Rectal smooth muscle tissue (tissue), 1 donor: ENCODE data around the gene NFATC2.

ENCODE experiments used
- H3K27ac ChIP-seq: one replicate; pipeline ENCODE4 v1.7.0; 2013; ENCODE audit warnings: low read depth, low read length, inconsistent platforms
- H3K27me3 ChIP-seq: one replicate; pipeline ENCODE4 v1.7.0; 2013; ENCODE audit warnings: low read length; ENCODE audit not compliant: control insufficient read depth, insufficient read depth
- H3K36me3 ChIP-seq: one replicate; pipeline ENCODE4 v1.7.0; 2013; ENCODE audit warnings: low read length; ENCODE audit not compliant: control insufficient read depth, insufficient read depth
- H3K4me1 ChIP-seq: one replicate; pipeline ENCODE4 v1.7.0; 2013; ENCODE audit warnings: low read length; ENCODE audit not compliant: control insufficient read depth, insufficient read depth
- H3K4me3 ChIP-seq: one replicate; pipeline ENCODE4 v1.7.0; 2013; ENCODE audit warnings: low read length
- H3K9ac ChIP-seq: one replicate; pipeline ENCODE4 v1.7.0; 2013; ENCODE audit warnings: low read length

Gene NFATC2

DNA sequence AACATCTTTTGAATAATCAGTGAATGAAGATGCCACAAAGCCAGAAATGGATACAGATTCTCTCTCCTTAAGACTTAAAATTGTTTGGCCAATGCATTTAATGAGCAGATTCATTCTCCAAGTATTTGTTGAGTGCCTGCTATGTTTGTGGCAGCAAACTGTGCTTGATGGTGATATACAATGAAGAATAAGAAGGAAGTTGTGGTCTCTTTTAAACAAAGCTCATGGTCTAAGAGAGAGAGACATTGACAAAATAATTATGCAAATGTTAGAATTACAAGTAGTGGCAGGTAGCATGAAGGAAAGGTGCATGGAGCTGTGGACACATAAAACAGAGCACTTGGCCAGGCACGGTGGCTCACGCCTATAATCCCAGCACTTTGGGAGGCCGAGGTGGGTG is 28.3 kb downstream of the NFATC2 start:
- no peak overlapping the region for H3K9ac ChIP-seq
- H3K27ac ChIP-seq, result no peak overlapping the region
- H3K27me3 ChIP-seq, result peaks cover 2% of the 10 kb centered on the region
- H3K4me3 ChIP-seq, result no peak overlapping the region
- H3K36me3 ChIP-seq, result peaks cover 5% of the 10 kb centered on the region
- no peaks in the 10 kb centered on the region for H3K4me1 ChIP-seq

DNA sequence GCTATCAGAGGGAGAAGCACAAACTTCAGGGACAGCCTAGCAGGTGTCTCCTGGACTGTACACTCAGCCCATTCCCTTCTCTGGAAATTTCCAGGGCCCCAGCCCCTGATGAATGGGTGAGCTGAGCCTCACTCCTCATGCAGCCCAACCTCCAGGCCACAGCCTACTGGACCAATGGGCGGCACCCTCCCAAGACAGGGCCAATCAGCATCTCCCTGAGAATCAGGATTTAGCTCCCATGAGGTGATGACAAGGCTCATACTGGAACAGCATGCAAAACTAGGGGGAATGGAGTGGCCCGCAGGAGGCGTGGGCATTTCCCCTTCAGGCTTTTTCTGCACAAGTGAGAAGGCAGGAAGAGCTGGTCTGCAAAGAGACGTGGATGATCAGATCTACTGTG is 29.0 kb downstream of the NFATC2 start:
- H3K4me3 ChIP-seq, result no peak overlapping the region
- peaks cover 5% of the 10 kb centered on the region for H3K36me3 ChIP-seq
- no peak overlapping the region for H3K27ac ChIP-seq
- H3K4me1 ChIP-seq, result no peaks in the 10 kb centered on the region
- H3K27me3 ChIP-seq, result peaks cover 2% of the 10 kb centered on the region
- no peak overlapping the region for H3K9ac ChIP-seq

DNA sequence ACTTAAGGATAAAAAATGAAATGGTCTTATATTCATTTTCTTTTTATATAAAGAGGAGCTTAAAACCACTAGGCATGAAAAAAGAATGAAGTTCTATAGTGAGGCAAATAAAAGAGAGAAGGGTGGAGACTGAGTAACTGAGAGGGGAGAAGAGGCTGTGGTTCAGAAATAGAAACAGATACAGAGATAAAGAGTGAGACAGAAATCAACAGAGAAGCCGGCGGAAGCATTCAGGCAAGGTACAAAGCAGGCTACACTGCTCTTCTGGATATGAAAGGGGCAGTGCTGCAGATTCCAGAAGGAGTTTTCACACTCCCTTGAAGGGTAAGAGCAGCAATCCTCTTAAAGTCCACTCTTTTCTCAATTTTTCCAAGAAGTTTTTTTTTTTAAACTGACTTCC is 29.9 kb downstream of the NFATC2 start:
- no peak overlapping the region for H3K27ac ChIP-seq

DNA sequence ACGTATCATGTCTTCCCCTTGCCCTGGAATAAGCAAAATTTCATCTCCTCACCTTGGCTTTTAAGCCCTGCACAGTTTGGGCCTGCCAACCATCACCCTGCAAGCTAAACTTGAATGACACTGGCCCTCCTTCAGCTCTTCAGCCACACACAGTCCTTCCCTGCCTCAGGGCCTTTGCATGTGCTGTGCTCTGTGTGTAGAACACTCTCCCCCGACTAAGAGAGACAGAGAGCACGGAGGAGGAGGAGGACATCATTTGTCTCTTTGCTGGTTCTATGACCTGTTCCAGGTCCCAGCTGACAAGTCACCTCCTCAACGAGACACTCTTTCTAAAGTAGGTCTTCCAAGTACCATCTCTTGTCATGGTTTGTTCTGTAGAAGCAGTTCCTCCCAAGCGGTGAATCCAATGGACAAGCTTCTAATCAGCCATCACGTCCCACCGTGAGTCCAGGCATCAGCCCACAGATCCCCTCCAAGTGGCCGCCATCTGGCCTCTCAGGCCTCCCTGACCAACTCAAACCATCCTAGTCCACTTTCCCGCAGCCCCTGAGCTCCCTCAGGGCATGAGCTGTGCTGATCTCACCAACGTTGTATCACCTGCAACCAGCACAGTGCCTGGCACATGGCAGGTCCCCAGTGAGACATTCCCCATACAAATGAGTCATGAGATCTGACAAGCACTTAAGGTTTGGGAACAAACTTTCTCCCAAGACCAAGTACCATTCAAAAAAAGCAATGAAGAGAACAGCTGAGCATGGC is 30.5 kb downstream of the NFATC2 start:
- peaks cover 2% of the 10 kb centered on the region for H3K27me3 ChIP-seq
- no peak overlapping the region for H3K9ac ChIP-seq
- H3K36me3 ChIP-seq, result peaks cover 5% of the 10 kb centered on the region
- H3K4me3 ChIP-seq, result no peak overlapping the region
- H3K4me1 ChIP-seq, result no peaks in the 10 kb centered on the region
- H3K27ac ChIP-seq, result no peak overlapping the region

More for the DNA sequence above, 29.9 kb downstream of the NFATC2 start:
- no peak overlapping the region for H3K4me3 ChIP-seq
- no peaks in the 10 kb centered on the region for H3K4me1 ChIP-seq
- no peak overlapping the region for H3K9ac ChIP-seq
- peaks cover 2% of the 10 kb centered on the region for H3K27me3 ChIP-seq
- peaks cover 5% of the 10 kb centered on the region for H3K36me3 ChIP-seq

DNA sequence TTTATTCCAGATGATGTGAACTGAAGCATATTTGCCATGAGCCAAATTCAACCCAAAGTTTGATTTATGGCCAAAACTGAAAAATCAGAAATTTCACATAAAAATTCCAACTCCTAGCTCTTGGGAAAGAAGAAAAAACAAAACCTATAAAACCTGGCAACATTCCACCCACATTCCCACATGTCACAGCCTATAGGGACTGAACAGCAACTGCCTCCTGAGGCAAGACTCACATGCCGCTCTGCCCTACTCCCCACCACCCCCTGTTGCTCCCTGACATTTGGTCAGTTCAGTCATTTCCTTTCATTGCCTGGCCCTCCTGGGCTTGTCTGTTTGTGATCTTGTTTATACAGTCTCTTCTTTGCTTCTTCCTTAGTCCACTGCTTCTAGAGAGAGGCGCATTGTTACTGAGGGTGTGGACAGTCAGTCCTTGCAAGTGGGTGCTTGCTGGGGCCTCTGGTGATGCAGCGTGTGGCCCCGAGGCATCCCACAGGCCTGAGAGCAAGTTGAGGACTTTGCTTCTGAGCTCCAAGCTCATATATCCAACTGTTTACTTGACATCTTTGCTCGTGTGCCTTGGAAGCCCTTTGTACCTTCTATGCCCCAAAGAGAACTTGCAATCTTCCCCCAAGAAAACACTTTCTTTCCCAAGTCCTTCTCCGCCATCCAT is 31.4 kb downstream of the NFATC2 start:
- peaks cover 5% of the 10 kb centered on the region for H3K36me3 ChIP-seq
- no peak overlapping the region for H3K9ac ChIP-seq
- no peak overlapping the region for H3K4me3 ChIP-seq
- peaks cover 2% of the 10 kb centered on the region for H3K27me3 ChIP-seq
- no peaks in the 10 kb centered on the region for H3K4me1 ChIP-seq
- H3K27ac ChIP-seq, result no peak overlapping the region

DNA sequence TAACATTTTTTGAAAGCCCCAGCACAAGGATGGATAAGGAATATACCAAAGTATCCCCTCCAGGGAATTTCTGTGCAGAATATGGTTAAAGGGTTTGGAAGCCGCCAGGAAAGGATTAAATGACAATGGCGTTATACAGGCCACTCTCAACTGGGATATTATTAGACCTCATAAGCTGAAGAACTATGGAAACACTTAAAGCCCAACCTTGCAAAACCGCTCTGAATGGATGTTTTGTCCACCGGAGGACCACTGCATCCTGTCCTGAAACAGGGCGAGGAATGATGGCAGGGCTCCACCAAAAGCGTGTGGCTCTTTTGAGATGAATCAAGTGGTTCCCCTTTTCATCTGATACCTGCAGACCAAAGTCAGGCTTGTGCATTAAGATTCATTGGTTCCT is 32.4 kb downstream of the NFATC2 start:
- H3K4me1 ChIP-seq, result no peaks in the 10 kb centered on the region
- no peak overlapping the region for H3K4me3 ChIP-seq
- no peak overlapping the region for H3K9ac ChIP-seq
- peaks cover 5% of the 10 kb centered on the region for H3K36me3 ChIP-seq
- no peak overlapping the region for H3K27ac ChIP-seq
- peaks cover 2% of the 10 kb centered on the region for H3K27me3 ChIP-seq

DNA sequence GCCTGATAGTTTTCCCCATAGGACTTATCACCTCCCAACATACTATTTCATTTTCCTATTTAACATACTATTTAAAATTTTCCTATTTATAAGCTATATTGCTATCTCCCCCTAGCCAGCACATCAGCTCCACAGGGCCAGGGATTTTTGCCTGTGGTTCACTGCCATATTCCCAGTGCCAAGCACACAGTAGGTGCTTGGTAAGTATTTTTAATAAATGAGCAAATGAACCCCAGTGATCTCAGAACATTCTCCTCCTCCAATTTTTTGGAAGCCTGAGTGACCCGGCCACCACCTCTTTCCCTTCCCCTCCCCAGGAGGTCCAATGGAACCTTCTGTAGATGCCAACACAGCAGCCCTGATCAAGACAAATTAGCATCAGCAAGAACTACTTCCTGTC is 33.3 kb downstream of the NFATC2 start:
- H3K4me3 ChIP-seq, result no peak overlapping the region
- H3K9ac ChIP-seq, result no peak overlapping the region
- no peak overlapping the region for H3K27ac ChIP-seq
- H3K36me3 ChIP-seq, result peaks cover 5% of the 10 kb centered on the region
- no peaks in the 10 kb centered on the region for H3K4me1 ChIP-seq
- peaks cover 2% of the 10 kb centered on the region for H3K27me3 ChIP-seq

DNA sequence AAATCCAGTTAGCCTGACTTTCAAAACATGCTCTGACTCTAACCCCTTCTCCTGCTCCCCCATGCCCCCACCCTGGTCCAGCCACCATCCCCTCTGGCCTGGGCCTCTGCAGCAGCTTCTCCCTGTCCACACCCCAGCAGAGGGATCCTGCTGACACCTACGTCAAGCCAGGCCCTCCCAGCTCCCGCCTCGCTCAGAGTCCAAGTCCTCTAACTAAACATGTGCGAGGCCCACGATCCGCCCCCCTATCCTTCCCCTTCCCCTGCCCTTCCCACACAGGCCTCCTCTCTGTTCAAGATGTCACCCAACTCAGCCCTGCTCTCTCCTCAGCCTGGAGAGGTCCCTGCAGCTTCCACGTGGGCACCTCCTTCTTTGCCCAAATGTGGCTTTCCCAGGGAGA is 33.7 kb downstream of the NFATC2 start:
- H3K9ac ChIP-seq, result no peak overlapping the region
- H3K27ac ChIP-seq, result no peak overlapping the region
- peaks cover 5% of the 10 kb centered on the region for H3K36me3 ChIP-seq
- no peak overlapping the region for H3K4me3 ChIP-seq
- no peaks in the 10 kb centered on the region for H3K4me1 ChIP-seq
- peaks cover 2% of the 10 kb centered on the region for H3K27me3 ChIP-seq

DNA sequence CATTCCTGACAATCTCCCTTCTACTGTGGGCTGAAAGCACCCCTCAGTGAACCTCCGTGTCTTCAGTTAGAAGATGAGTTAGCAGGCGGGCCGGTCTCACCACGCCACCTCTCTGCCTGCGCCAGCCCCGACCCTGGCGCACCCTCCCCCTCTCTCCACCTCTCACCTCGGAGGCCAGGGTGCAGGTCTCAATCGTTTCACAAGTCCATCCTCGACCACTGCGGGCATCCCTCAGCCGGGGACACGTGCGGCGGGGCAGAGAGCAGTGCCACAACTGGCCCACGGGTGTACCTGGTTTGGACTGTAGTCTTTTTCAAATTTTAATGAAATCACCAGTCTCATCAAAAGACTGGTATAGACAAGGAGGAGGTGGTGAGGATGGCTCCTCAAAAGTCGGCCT is 34.4 kb downstream of the NFATC2 start:
- Histone ChIP-seq H3K27me3 (peaks cover 2% of the 10 kb centered on the region), H3K9ac (no peak overlapping the region), H3K27ac (no peak overlapping the region), H3K4me1 (no peaks in the 10 kb centered on the region), H3K4me3 (no peak overlapping the region), H3K36me3 (peaks cover 5% of the 10 kb centered on the region)

DNA sequence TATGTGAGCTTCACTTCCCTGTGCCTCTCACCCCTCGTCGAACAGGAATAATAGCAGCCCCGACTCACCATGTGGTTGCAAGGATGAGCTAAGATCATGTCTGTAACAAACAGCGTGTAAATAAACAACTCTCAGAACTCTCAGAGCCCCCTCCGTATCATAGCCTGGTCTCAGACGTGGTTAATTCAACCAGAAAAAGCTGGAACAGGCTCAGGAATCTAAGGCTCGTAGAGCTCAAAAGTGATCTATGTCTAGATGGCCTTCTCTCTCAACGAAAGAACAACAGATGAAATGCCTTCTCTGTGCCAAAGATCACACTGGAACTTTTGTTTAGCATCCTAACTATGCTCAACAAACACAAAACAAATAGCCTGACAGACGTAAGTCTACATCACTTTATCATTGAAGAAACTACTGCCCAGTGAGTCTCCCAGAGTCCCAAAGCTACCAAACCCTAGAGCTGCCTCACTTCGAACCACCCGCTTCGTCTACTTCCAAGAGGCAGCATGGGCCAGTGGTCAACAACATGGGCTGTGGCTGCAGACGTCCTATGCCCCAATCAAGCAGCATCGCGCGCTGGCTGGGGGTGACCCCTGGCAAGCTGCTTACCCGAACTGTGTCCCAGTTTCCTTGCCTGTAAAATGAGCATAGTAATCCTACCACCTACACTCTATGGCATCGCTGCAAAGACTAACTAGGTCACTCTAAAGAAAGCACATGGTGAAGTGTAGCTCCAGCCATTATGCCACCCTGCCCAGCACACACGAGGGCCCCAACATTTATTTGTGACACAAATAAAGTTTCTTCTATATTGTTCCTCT is 35.1 kb downstream of the NFATC2 start:
- peaks cover 2% of the 10 kb centered on the region for H3K27me3 ChIP-seq
- H3K4me3 ChIP-seq, result no peak overlapping the region
- peaks cover 5% of the 10 kb centered on the region for H3K36me3 ChIP-seq
- no peak overlapping the region for H3K27ac ChIP-seq
- no peak overlapping the region for H3K9ac ChIP-seq
- H3K4me1 ChIP-seq, result no peaks in the 10 kb centered on the region

DNA sequence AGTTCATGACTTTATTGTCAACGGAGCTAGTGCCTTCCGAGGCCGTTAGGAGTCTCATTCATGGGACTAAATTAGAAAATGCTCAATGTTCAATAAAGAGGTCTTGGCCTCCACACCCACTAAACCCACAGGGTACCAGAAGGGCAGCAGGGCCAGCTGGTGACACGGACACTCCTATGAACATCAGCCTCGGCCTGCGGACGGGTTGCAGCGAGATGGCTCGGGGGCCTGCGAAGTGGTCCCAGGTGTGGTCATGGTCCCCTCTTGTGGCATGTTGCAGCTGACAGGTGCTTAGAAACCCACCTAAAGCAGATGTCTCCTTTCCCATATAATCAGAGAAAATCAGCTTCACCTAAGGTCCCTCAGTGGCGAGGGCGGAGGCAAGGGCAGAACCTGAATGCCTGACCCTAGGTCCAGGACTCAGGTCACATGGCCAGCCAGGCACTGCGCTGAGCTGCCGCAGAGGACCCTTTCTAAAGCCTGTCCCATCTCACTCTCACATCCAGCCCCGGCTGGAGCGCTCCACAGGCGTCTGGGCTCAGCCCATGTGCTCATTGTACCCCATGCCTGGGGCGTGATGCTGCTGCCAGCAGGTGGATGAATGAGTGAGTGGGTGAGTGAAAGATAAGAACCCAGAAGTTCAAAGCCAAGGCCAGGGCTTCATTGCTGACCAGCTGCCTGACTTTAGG is 35.8 kb downstream of the NFATC2 start:
- Histone ChIP-seq H3K36me3 (peaks cover 5% of the 10 kb centered on the region), H3K9ac (no peak overlapping the region), H3K27me3 (no peaks in the 10 kb centered on the region), H3K27ac (no peak overlapping the region), H3K4me1 (no peaks in the 10 kb centered on the region), H3K4me3 (no peak overlapping the region)

DNA sequence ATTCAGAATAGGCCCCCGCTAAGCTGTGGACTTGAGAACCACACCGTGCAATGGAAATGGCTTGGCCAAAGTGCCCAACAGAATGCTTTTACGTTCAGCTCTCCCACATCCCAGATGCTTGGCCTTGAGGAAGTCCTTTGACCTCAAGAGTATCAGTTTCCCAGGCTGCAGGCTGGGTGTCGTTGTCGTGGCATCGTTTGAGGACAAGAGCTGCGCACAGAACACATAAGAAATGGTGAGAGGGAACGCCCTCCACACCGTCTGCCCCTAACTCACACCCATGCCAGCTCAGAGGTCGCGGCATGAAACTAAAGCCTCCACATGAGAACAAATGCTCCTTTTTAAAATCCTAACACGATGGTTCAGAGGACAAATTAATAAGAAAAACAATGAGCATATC is 37.0 kb downstream of the NFATC2 start:
- Histone ChIP-seq H3K27me3 (no peaks in the 10 kb centered on the region), H3K4me3 (no peak overlapping the region), H3K4me1 (no peaks in the 10 kb centered on the region), H3K36me3 (no peaks in the 10 kb centered on the region), H3K9ac (no peak overlapping the region), H3K27ac (no peak overlapping the region)
